Upper lobe of left lung (tissue), 6 donors: ENCODE measurements around the gene DLG2. TPM values are rescaled to one million over a fixed set of nuclear protein-coding genes. Genes with fewer than 3 reads are reported as not detected.

Source experiments
- ATAC-seq, 2 donors: fragments of 200-7000 bp; cut with Tn5 transposase; one replicate each; pipeline ENCODE4 v1.9.1; 2022; ENCODE audit warnings: mild to moderate bottlenecking in 2 of 2, moderate library complexity in 2 of 2; ENCODE audit not compliant: low FRiP score in 2 of 2
- DNase-seq, 2 donors: peaks; one replicate each; pipeline ENCODE4 v3.0.0-alpha.2; 2019 to 2020
- H3K27ac ChIP-seq, 4 donors: fragments of 200-600 bp; sonication (generic); one replicate each; pipeline ENCODE4 v1.5.1; 2016 to 2019
- H3K27me3 ChIP-seq, 4 donors: fragments of 200-600 bp; sonication (generic); one replicate each; pipeline ENCODE4 v1.5.1; 2017 to 2019
- H3K36me3 ChIP-seq, 4 donors: fragments of 200-600 bp; sonication (generic); one replicate each; pipeline ENCODE4 v1.5.1; 2016 to 2019
- H3K4me1 ChIP-seq, 4 donors: fragments of 200-600 bp; sonication (generic); one replicate each; pipeline ENCODE4 v1.5.1; 2018 to 2019
- H3K4me3 ChIP-seq, 4 donors: fragments of 200-600 bp; sonication (generic); one replicate each; pipeline ENCODE4 v1.5.1; 2017 to 2019; ENCODE audit warnings: mild to moderate bottlenecking in 2 of 4, moderate library complexity in 1 of 4
- H3K9me3 ChIP-seq, 4 donors: fragments of 200-600 bp; sonication (generic); one replicate each; pipeline ENCODE4 v1.5.1; 2018 to 2019
- EP300 ChIP-seq, 4 donors: sonication (generic); formaldehyde crosslinking; IDR thresholded peaks; one replicate each; pipeline ENCODE4 v1.5.1; 2017; ENCODE audit warnings: antibody characterized with exemption in 4 of 4, control low read depth in 2 of 4
- POLR2A ChIP-seq, 4 donors: fragments of 450-650 bp; IDR thresholded peaks; one replicate each; pipeline ENCODE4 v1.5.1; 2016 to 2017; ENCODE audit warnings: antibody characterized with exemption in 4 of 4, mild to moderate bottlenecking in 2 of 4
- POLR2AphosphoS5 ChIP-seq, 2 donors: sonication (generic); formaldehyde crosslinking; IDR thresholded peaks; one replicate each; pipeline ENCODE4 v1.5.1; 2017; ENCODE audit warnings: antibody characterized with exemption in 2 of 2
- WGBS, 2 donors: methylation state at CpG; one replicate each; pipeline ENCODE4 v1.1.5; 2017 to 2018; 5-methylcytosine and 5-hydroxymethylcytosine counted together
- total RNA-seq, 6 donors: library from RNA; depleted of rRNA in 4 of 6; stranded (reverse); fragments of >200 nt in 4 of 6; gene quantifications; one replicate each; pipeline versions ENCODE4 v1.1.0 to v1.2.1, GENCODE V29; 2016 to 2021
- TF ChIP-seq, protein P1 (sequence below), 6 experiments: fragments of 450-650 bp in 4 of 6; fragments of 200-600 bp in 2 of 6; sonication (generic) in 2 of 6; IDR thresholded peaks; one replicate each; pipeline ENCODE4 v1.5.1; 2016 to 2019; ENCODE audit warnings: antibody characterized with exemption in 6 of 6
- donor health status: DM: no; HTN: no; CAD: no; lungs with moderate emphysema.
- donor health status: DM: no; HTN: yes; CAD: no; lungs with severe emphysema.

Gene DLG2
- total RNA-seq, 6 donors from 2014 or later, result 3.4 to 37.7 (median 9.1) TPM

DNA sequence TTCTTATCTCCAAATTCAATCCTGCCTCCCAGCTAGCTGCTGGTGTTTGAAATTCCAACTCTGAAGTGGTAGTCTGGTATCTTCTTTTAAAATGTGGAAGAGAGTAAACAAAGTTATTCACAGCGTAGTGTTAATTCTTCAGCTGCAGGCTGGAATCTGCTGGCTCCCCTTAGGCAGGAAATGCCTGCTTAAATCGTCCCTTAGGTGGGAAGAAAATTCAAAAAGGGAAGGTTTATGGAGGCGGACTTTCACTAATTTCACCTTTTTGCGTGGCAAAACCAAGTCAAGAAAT is 1901.9 kb downstream of the DLG2 start:
- no peaks in the 10 kb centered on the region for H3K9me3 ChIP-seq
- H3K4me1 ChIP-seq, result peaks cover 0 to 10% (median 10%) of the 10 kb centered on the region in 4 donors
- no peaks in the 10 kb centered on the region for H3K36me3 ChIP-seq
- WGBS, 2 donors, result 16% methylated on average over 4 of the region's 4 CpGs
- H3K27ac ChIP-seq, result peak overlapping the region in 1 of 4 donors; percentile 3
- no peak for TF ChIP-seq POLR2AphosphoS5 (IDR thresholded peaks at IDR 0.05)
- no peak for TF ChIP-seq EP300 (IDR thresholded peaks at IDR 0.05)
- no peak for TF ChIP-seq POLR2A (IDR thresholded peaks at IDR 0.05)
- TF ChIP-seq, protein P1, sequence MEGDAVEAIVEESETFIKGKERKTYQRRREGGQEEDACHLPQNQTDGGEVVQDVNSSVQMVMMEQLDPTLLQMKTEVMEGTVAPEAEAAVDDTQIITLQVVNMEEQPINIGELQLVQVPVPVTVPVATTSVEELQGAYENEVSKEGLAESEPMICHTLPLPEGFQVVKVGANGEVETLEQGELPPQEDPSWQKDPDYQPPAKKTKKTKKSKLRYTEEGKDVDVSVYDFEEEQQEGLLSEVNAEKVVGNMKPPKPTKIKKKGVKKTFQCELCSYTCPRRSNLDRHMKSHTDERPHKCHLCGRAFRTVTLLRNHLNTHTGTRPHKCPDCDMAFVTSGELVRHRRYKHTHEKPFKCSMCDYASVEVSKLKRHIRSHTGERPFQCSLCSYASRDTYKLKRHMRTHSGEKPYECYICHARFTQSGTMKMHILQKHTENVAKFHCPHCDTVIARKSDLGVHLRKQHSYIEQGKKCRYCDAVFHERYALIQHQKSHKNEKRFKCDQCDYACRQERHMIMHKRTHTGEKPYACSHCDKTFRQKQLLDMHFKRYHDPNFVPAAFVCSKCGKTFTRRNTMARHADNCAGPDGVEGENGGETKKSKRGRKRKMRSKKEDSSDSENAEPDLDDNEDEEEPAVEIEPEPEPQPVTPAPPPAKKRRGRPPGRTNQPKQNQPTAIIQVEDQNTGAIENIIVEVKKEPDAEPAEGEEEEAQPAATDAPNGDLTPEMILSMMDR (IDR thresholded peaks at IDR 0.05), result no peak
- ATAC-seq (peak in 1 of 2 donors; percentile 29), DNase-seq (no peak)
- no peaks in the 10 kb centered on the region for H3K27me3 ChIP-seq
- H3K4me3 ChIP-seq, result peak overlapping the region in 1 of 4 donors; percentile 42

DNA sequence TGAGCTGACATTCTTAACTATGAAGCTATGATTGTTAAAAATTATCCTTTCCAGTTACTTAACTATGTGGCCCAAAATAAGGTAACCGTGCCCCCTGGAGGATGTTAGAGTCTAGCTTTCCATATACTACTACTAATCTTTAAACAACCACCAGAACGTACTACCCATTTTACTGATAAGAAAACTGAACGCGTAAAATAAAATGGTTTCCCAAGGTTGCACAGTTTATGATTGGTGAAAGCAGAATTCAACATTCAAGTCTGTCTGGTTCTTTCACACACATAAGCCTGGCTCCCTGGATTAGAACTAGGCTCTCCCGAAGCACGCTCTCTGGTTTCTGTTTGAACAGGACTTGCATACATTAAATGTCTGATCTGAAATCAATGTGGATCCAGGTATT is 1903.1 kb downstream of the DLG2 start:
- ATAC-seq (peak; percentile 52 to 84), DNase-seq (peak in 1 of 2 donors; percentile 23)
- WGBS, 2 donors, result 17 to 23% methylated on average over 6 of the region's 6 CpGs
- Histone ChIP-seq H3K4me1 (peaks cover 0 to 10% (median 10%) of the 10 kb centered on the region in 4 donors), H3K27ac (no peak overlapping the region), H3K27me3 (no peaks in the 10 kb centered on the region), H3K9me3 (no peaks in the 10 kb centered on the region), H3K4me3 (peak overlapping the region in 3 of 4 donors; percentile 24 to 45 (median 42)), H3K36me3 (no peaks in the 10 kb centered on the region)
- TF ChIP-seq, protein P1 (IDR thresholded peaks at IDR 0.05), result peak in 4 of 6 experiments; percentile 9 to 44 (median 28)
- no peak for TF ChIP-seq POLR2AphosphoS5 (IDR thresholded peaks at IDR 0.05)

DNA sequence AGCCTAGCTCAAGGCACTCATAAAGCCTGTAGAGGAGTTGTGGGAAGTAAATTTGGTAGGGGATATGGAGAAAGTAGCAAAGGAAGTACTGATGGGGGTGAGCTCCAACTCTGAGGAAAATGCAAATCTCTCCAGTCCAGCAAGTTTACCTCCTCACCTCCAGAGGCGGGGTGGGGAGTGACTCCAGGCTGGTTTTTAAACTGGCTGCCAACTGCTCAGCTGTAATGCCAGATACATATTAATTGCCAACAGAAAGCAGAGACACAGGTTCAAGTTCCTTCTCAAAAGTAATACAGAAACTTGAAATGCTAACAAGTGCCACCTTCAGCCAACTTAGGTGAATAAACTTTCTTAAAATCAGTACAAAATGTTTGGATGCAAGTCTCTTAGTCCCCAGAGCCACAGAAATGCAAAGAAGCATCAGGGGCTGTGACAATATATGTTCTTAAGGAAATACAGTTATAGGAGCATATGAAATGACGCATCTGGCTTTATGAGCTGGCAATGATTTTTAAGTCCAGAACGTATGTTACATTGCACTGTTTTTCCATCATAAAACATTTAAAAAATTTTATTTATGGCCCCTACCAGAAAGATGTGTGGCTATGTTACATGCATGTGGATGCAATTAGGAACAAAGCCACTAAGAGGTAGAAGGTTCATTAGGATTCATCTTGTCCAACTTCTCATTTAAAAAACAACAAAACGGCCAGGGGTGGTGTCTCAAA is 1904.6 kb downstream of the DLG2 start:
- TF ChIP-seq POLR2A (IDR thresholded peaks at IDR 0.05), result no peak
- no peak for TF ChIP-seq EP300 (IDR thresholded peaks at IDR 0.05)
- TF ChIP-seq, protein P1 (IDR thresholded peaks at IDR 0.05), result no peak
- no peak for TF ChIP-seq POLR2AphosphoS5 (IDR thresholded peaks at IDR 0.05)
- WGBS, 2 donors, result 77 to 87% methylated on average over 4 of the region's 4 CpGs
- no peaks in the 10 kb centered on the region for H3K9me3 ChIP-seq
- no peaks in the 10 kb centered on the region for H3K36me3 ChIP-seq
- no peak overlapping the region for H3K4me3 ChIP-seq
- no peaks in the 10 kb centered on the region for H3K27me3 ChIP-seq
- no peak for DNase-seq
- peaks cover 0 to 10% (median 10%) of the 10 kb centered on the region in 4 donors for H3K4me1 ChIP-seq
- ATAC-seq, result no peak
- H3K27ac ChIP-seq, result no peak overlapping the region

DNA sequence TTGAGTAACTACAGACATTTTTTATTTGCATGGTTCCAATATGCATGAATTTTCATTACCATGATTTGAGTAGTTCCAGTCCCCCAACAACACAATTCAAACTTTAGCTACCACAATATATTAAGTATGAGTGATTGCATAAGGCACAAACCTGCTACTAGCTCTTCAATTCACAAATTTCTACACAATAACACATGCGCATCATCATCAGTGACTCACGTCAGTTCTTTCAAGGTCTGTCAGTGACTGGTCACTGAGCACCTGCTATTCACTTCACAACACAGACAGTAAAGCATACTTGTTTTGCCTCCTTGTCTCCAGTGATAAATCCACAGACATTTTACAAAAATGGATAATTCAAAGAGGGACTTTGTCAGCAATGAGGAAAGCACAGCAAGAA is 1905.9 kb downstream of the DLG2 start:
- 86 to 91% methylated on average over 2 of the region's 2 CpGs for WGBS, 2 donors
- Histone ChIP-seq H3K27ac (no peak overlapping the region), H3K4me1 (peaks cover 0 to 10% (median 10%) of the 10 kb centered on the region in 4 donors), H3K36me3 (no peaks in the 10 kb centered on the region), H3K27me3 (no peaks in the 10 kb centered on the region), H3K4me3 (no peak overlapping the region), H3K9me3 (no peaks in the 10 kb centered on the region)
- TF ChIP-seq, protein P1 (IDR thresholded peaks at IDR 0.05), result no peak
- TF ChIP-seq EP300 (IDR thresholded peaks at IDR 0.05), result no peak
- TF ChIP-seq POLR2A (IDR thresholded peaks at IDR 0.05), result no peak
- TF ChIP-seq POLR2AphosphoS5 (IDR thresholded peaks at IDR 0.05), result no peak
- ATAC-seq (no peak), DNase-seq (no peak)

DNA sequence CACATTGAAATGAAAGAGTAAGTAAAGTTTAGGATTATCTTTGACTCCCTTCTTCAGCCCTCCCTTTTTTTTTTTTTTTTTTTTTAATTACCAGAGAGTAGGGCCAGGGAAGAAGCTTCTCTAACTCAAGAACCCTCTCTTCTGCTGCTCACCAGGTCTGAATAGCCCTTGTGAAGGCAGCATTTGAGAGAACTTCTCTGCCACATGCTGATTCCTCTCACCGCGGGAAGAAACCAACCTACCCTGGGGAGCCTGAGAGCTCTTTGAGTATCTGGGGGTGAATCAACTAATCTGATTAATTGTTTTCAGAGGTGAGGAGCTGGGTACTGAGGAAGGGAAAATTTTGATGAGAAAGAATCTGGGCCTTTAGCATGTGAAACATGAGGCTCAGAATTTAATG is 1906.5 kb downstream of the DLG2 start:
- no peaks in the 10 kb centered on the region for H3K36me3 ChIP-seq
- H3K4me1 ChIP-seq, result peaks cover 0 to 10% (median 10%) of the 10 kb centered on the region in 4 donors
- H3K27me3 ChIP-seq, result no peaks in the 10 kb centered on the region
- no peak overlapping the region for H3K27ac ChIP-seq
- H3K9me3 ChIP-seq, result no peaks in the 10 kb centered on the region
- TF ChIP-seq, protein P1 (IDR thresholded peaks at IDR 0.05), result no peak
- no peak for TF ChIP-seq POLR2A (IDR thresholded peaks at IDR 0.05)
- no peak for TF ChIP-seq POLR2AphosphoS5 (IDR thresholded peaks at IDR 0.05)
- TF ChIP-seq EP300 (IDR thresholded peaks at IDR 0.05), result no peak
- no peak for DNase-seq
- H3K4me3 ChIP-seq, result no peak overlapping the region
- no peak for ATAC-seq
- 63 to 74% methylated on average over 2 of the region's 2 CpGs for WGBS, 2 donors
